ENCODE results near the gene IRAK3.
"Not testable (repeated sequence)": the region's sequence is repeated elsewhere in the genome, so short reads cannot be mapped to it uniquely, and the experiment has no call there.

DNA sequence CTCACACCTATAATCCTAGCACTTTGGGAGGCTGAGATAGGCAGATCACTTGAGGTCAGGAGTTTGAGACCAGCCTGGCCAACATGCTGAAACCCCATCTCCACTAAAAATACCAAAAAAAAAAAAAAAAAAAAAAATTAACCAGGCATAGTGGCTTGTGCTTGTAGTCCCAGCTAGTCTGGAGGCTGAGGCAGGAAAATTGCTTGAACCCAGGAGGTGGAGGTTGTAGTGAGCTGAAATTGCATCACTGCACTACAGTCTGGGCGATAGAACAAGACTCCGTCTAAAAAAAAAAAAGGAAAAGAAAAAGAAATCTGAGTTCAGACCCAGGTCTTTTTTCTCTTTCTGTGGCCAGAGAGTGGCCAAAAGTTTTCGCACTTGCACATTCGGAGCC, 47.3 kb downstream of the IRAK3 start:
- TF ChIP-seq, protein P1, sequence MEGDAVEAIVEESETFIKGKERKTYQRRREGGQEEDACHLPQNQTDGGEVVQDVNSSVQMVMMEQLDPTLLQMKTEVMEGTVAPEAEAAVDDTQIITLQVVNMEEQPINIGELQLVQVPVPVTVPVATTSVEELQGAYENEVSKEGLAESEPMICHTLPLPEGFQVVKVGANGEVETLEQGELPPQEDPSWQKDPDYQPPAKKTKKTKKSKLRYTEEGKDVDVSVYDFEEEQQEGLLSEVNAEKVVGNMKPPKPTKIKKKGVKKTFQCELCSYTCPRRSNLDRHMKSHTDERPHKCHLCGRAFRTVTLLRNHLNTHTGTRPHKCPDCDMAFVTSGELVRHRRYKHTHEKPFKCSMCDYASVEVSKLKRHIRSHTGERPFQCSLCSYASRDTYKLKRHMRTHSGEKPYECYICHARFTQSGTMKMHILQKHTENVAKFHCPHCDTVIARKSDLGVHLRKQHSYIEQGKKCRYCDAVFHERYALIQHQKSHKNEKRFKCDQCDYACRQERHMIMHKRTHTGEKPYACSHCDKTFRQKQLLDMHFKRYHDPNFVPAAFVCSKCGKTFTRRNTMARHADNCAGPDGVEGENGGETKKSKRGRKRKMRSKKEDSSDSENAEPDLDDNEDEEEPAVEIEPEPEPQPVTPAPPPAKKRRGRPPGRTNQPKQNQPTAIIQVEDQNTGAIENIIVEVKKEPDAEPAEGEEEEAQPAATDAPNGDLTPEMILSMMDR (IDR thresholded peaks at IDR 0.05 in 2 of 3, conservative IDR thresholded peaks at IDR 0.05 in 1 of 3; ENCODE audit: borderline replicate concordance in 1 of 3, insufficient read depth in 1 of 3, low read depth in 2 of 3, low read length in 2 of 3): not testable (repeated sequence)
- not testable (repeated sequence) for TF ChIP-seq POLR2AphosphoS5 (IDR thresholded peaks at IDR 0.05; ENCODE audit: low read depth, low read length); SRF (IDR thresholded peaks at IDR 0.05; ENCODE audit: low read depth); EZH2 (IDR thresholded peaks at IDR 0.05); POLR2A (IDR thresholded peaks at IDR 0.05; ENCODE audit: borderline replicate concordance, extremely low read depth, insufficient read depth, insufficient read length); TCF7L2 (IDR thresholded peaks at IDR 0.05; ENCODE audit: borderline replicate concordance, extremely low read depth, insufficient read depth, insufficient read length); CBX3 (IDR thresholded peaks at IDR 0.05; ENCODE audit: low read depth); SIN3A (IDR thresholded peaks at IDR 0.05; ENCODE audit: low read depth)
- TF ChIP-seq, protein P2, sequence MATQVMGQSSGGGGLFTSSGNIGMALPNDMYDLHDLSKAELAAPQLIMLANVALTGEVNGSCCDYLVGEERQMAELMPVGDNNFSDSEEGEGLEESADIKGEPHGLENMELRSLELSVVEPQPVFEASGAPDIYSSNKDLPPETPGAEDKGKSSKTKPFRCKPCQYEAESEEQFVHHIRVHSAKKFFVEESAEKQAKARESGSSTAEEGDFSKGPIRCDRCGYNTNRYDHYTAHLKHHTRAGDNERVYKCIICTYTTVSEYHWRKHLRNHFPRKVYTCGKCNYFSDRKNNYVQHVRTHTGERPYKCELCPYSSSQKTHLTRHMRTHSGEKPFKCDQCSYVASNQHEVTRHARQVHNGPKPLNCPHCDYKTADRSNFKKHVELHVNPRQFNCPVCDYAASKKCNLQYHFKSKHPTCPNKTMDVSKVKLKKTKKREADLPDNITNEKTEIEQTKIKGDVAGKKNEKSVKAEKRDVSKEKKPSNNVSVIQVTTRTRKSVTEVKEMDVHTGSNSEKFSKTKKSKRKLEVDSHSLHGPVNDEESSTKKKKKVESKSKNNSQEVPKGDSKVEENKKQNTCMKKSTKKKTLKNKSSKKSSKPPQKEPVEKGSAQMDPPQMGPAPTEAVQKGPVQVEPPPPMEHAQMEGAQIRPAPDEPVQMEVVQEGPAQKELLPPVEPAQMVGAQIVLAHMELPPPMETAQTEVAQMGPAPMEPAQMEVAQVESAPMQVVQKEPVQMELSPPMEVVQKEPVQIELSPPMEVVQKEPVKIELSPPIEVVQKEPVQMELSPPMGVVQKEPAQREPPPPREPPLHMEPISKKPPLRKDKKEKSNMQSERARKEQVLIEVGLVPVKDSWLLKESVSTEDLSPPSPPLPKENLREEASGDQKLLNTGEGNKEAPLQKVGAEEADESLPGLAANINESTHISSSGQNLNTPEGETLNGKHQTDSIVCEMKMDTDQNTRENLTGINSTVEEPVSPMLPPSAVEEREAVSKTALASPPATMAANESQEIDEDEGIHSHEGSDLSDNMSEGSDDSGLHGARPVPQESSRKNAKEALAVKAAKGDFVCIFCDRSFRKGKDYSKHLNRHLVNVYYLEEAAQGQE (IDR thresholded peaks at IDR 0.05; ENCODE audit: low read depth): not testable (repeated sequence)
- TF ChIP-seq, protein P3, sequence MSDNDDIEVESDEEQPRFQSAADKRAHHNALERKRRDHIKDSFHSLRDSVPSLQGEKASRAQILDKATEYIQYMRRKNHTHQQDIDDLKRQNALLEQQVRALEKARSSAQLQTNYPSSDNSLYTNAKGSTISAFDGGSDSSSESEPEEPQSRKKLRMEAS (IDR thresholded peaks at IDR 0.05): not testable (repeated sequence)
- TF ChIP-seq, protein P4, sequence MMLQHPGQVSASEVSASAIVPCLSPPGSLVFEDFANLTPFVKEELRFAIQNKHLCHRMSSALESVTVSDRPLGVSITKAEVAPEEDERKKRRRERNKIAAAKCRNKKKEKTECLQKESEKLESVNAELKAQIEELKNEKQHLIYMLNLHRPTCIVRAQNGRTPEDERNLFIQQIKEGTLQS (IDR thresholded peaks at IDR 0.05): not testable (repeated sequence)
